ENCODE data around the gene TAS2R19.

- TF ChIP-seq POLR2A (IDR thresholded peaks at IDR 0.05): no peak
- no peak for TF ChIP-seq CTCF (IDR thresholded peaks at IDR 0.05 in 8 of 11, conservative IDR thresholded peaks at IDR 0.05 in 3 of 11)
Measured at GRCh38 chr12:11039171-11039570, 16.8 kb upstream of the TAS2R19 start.
